Stimulated activated CD4-positive, alpha-beta T cell treated with anti-CD3 and anti-CD28 coated beads, TNF-alpha, amount 100 ng/mL, for 24 hours (primary cell): Measurements from ENCODE around the gene FUBP3.
"Not testable (repeated sequence)": the region's sequence is repeated elsewhere in the genome, so short reads cannot be mapped to it uniquely, and the experiment has no call there.

ENCODE experiments used
- DNase-seq, 3 experiments: peaks; one replicate each; pipeline ENCODE4 v3.0.0-alpha.2; 2020; ENCODE audit warnings: low read depth in 3 of 3

The FUBP3 gene

GRCh38 chr9:130682421-130683121 is 103.2 kb downstream of the FUBP3 start:
- peak in 2 of 3 experiments; percentile 26 to 57 for DNase-seq

GRCh38 chr9:130685104-130685503 is 105.7 kb downstream of the FUBP3 start:
- DNase-seq = no peak

GRCh38 chr9:130685945-130686344 is 106.6 kb downstream of the FUBP3 start:
- DNase-seq = not testable (repeated sequence)

- DNase-seq = no peak
Observed at GRCh38 chr9:130687615-130688014, 108.2 kb downstream of the FUBP3 start.
